HG03565 (cell line): Measurements from ENCODE around the gene APOA1.

Source experiments
- ATAC-seq: cut with Tn5 transposase; IDR thresholded peaks from one replicate; pipeline ENCODE4 v1.9.1; 2021; ENCODE audit warnings: mild to moderate bottlenecking, moderate library complexity; ENCODE audit not compliant: unreplicated experiment

Gene APOA1

DNA sequence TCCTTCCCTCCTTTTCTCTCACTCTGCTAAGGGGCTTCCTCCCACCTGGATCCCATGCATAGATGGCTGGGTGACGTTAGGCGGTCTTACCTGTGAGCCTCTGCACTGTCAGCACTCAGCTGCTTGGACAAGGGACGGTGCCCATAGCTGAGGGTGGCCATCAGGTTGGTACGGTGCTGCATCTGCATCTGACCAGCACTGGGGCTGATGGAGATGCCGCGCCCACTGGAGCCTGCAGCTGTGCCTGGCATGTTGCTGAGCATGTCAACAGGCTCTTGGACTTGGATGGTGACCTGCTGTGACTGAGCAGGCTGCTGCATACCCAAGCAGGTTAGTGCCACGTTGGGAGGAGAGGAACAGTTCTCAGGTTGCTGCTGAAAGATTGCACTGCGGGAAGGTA lies 21.8 kb upstream of the APOA1 start:
- no peak for ATAC-seq

GRCh38 chr11:116857936-116858335 lies 20.5 kb upstream of the APOA1 start:
- no peak for ATAC-seq

- ATAC-seq: no peak
Observed at GRCh38 chr11:116857316-116857715, 19.9 kb upstream of the APOA1 start.

DNA sequence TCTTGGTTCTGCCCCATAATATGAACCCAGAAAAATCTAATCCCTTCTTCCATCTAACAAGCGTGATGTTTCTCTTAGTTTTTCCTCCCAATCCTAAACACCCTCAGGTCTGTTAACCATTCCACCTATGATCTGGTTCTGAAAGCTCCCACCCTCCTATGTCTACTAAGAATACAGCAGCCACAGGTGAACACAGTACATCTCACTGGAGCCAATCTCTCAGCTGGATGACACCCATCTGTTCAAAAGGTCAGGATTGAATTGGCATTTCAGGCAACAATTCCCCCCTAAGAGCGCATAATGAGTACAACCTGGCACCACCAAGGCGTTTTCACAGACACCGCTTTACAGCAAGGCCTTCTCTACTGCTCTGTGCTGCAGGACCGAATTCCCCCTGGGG lies 19.0 kb upstream of the APOA1 start:
- ATAC-seq: no peak

- no peak for ATAC-seq
Observed at GRCh38 chr11:116855413-116855812, 18.0 kb upstream of the APOA1 start.

DNA sequence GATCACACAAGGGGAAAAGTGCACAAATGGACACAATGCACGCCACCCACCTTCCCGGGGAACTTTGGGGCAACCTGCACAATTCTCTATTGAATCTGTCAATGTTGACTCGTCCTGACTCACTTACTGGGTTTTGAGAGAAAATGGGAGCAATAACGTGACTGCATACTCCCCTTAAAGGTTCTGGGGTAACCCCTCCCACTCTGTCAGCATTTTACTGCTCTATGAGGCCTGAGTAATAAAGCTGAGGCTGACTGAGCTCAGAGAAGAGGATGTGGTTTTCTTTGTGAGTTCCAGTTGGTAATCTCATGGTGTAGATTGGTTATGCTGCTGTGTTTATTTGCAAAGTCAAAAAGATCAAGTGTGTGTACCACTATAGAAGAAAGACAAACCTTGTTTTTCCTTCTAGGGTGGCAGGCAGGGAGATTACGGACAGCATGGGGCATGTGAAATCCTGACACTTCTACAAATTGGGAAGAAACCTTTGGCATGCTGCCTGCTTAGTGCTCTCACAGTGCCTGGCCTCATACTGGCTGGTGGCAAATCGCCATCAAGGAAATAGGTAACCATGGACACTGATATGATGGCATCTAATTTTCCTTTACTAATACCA lies 16.1 kb upstream of the APOA1 start:
- peak; percentile 91 for ATAC-seq

- ATAC-seq: no peak
Observed at GRCh38 chr11:116852261-116853031, 15.0 kb upstream of the APOA1 start.

GRCh38 chr11:116851626-116852025 lies 14.2 kb upstream of the APOA1 start:
- no peak for ATAC-seq

GRCh38 chr11:116849486-116849885 lies 12.1 kb upstream of the APOA1 start:
- ATAC-seq: no peak

GRCh38 chr11:116849060-116849459 lies 11.6 kb upstream of the APOA1 start:
- ATAC-seq: no peak

DNA sequence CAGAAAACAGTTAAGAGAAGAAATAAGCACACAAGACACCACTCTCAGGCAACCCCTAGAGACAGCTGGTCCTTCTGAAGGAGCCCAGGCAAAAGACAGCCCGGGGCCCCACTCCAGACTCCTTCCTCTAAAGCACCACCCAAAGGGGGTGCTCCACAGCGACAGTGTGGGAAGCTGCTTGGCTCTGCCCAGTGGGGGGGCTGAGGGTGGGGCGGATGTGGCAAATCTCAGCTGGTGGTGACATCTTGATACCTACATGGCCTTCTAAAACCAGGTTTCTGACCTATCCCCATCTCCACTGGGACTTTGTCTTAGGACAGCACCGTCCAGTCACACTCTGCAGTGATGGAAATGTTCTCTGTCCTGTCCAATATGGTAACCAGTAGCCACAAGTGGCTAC lies 10.2 kb upstream of the APOA1 start:
- ATAC-seq: no peak

DNA sequence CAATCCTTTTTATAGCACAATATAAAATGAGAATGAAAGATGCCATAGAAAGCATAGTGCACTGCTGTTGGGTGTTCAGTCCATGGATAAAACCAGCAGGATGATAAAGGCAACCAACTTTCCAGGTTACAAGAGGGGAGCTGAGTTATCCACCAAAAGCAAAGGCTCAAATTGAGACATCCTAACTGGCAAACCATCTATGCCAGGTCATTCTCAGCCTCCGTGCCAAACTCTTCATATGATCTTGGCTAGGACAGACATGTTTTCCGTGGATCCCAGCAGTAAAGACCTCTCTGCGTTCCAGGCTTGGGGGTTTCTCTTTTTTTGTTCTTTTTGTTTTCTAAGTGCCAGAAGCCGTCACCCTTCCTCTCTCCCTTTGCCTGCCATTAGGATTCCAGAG lies 7.3 kb upstream of the APOA1 start:
- ATAC-seq: no peak

DNA sequence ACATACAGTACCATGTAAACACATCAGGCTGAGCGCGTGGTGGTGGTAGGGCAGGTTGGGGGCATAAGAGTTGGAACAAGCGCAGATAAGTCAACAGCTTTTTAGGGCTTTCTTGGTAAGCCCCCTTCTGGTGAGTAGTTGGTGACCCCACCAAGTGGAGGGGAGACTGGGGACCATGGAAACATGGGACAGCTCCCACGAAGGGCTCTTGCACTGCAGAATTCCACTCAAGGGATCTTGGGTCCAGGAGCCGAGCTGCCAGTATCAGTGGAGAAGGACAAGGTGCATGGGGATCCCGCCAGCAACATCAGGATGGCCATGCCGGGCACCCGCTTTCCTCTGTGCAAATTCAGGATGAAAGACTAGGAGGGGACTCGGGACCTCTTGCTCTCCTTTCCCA lies 6.2 kb upstream of the APOA1 start:
- no peak for ATAC-seq

DNA sequence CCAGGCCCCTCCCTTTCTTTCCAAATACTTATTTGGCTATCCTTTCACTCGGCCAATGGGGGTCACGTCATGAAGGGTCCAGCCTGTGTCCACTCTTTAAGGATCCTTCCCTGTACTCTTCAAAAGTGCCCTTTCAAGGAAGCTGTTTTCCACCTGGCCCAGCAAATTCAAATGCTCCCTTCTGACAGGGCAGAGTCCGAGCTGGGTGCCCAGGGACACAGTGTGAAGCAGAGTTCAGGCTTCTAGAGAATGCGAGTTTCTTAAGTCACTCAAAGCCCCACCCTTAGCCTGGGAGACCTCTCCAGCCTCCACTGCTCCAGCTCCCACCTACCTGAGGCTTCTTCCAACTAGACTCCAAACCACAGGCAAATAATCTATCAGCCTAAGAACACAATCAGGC lies 5.5 kb upstream of the APOA1 start:
- no peak for ATAC-seq

- ATAC-seq: no peak
Observed at GRCh38 chr11:116842117-116842516, 4.7 kb upstream of the APOA1 start.

- no peak for ATAC-seq
Observed at GRCh38 chr11:116840746-116841296, 3.4 kb upstream of the APOA1 start.

DNA sequence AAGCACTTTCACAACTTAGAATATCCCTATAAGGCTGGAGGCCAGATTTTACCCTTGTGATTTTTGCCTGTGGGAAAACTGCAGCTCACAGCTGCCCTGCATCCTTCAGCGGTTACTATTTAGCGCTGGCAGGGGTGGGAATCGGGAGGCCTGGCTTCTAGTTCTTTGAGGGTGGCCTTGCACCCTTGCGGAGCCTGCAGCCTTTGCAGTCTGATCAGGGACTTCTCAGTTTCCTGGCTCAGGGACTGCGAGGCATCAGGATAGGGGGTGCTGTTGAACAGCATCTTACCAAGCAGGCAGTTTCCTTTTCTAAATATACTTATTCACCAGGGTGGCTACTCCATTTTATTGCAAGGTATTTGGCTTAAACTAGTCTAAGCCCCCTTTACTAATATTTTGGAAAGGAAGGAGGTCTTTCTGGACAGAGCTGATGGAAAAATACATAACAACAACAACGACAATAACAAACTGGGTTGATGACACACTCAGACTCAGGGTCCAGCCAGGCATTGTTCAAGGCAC lies 2.9 kb upstream of the APOA1 start:
- ATAC-seq: no peak

GRCh38 chr11:116838321-116839084 lies 1.1 kb upstream of the APOA1 start:
- ATAC-seq: no peak

DNA sequence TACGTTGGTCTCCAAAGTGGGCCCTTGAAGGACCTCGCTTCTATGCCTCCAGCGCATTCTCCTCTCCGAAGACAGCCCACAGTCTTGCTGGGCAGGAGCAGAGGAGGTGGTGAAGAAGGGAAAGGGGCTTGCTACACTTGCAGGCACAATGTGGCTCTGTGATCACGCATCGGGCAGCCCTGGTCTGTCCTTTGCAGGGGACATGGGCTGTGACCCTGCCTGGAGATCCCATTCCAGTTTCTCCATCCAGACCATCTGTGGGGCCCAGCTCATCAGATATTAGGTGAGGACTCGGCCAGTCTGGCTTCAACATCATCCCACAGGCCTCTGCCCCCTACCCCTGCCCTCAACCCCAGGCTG lies 810 bp downstream of the APOA1 start:
- ATAC-seq: no peak

DNA sequence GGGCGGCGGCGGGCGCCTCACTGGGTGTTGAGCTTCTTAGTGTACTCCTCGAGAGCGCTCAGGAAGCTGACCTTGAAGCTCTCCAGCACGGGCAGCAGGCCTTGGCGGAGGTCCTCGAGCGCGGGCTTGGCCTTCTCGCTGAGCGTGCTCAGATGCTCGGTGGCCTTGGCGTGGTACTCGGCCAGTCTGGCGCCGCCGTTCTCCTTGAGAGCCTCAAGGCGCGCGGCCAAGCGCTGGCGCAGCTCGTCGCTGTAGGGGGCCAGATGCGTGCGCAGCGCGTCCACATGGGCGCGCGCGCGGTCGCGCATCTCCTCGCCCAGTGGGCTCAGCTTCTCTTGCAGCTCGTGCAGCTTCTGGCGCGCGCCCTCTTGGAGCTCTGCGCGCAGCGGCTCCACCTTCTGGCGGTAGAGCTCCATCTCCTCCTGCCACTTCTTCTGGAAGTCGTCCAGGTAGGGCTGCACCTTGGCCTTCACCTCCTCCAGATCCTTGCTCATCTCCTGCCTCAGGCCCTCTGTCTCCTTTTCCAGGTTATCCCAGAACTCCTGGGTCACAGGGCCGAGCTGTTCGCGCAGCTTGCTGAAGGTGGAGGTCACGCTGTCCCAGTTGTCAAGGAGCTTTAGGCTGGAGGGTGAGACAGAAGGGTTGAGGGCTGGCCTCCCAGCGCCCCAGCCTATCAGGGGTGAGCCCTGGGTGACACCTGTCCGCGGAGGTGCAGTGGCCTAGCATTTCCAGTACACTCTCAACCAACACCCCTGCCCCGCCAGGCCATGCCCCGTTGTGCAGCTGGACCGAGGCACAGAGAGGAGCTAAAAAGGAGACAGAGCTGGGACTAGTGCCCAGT lies 1.4 kb downstream of the APOA1 start:
- ATAC-seq: peak; percentile 74
